Gastroesophageal sphincter (tissue), 3 donors: Measurements from ENCODE around the gene MIB2.

ENCODE experiments used
- CTCF ChIP-seq, 4 experiments: fragments of 200-600 bp in 2 of 4; fragments of 450-650 bp in 2 of 4; sonication (generic) in 1 of 4; IDR thresholded peaks; one replicate each; pipeline ENCODE4 v1.5.1; 2017 to 2019; ENCODE audit warnings: antibody characterized with exemption in 4 of 4, mild to moderate bottlenecking in 2 of 4, moderate library complexity in 2 of 4
- EP300 ChIP-seq: sonication (generic); formaldehyde crosslinking; IDR thresholded peaks from one replicate; pipeline ENCODE4 v1.6.1; 2017; ENCODE audit warnings: antibody characterized with exemption, mild to moderate bottlenecking
- POLR2A ChIP-seq, 2 donors: fragments of 450-650 bp; IDR thresholded peaks; one replicate each; pipeline ENCODE4 v1.6.1; 2017; ENCODE audit warnings: antibody characterized with exemption in 2 of 2, mild to moderate bottlenecking in 2 of 2, moderate library complexity in 1 of 2
- POLR2AphosphoS5 ChIP-seq: sonication (generic); formaldehyde crosslinking; IDR thresholded peaks from one replicate; pipeline ENCODE4 v1.6.1; 2017; ENCODE audit warnings: antibody characterized with exemption

GRCh38 chr1:1577367-1578011, 37.8 kb upstream of the MIB2 start:
- TF ChIP-seq POLR2A (IDR thresholded peaks at IDR 0.05) (no peak), POLR2AphosphoS5 (no peak), CTCF (IDR thresholded peaks at IDR 0.05) (no peak), EP300 (no peak)
